Midbrain (tissue), 1 donor: ENCODE measurements around the gene MRGPRF.

ENCODE experiments used
- DNase-seq: peaks from one replicate; lab custom pipeline; 2025; lab: John Stamatoyannopoulos, UW

MRGPRF gene, protein sequence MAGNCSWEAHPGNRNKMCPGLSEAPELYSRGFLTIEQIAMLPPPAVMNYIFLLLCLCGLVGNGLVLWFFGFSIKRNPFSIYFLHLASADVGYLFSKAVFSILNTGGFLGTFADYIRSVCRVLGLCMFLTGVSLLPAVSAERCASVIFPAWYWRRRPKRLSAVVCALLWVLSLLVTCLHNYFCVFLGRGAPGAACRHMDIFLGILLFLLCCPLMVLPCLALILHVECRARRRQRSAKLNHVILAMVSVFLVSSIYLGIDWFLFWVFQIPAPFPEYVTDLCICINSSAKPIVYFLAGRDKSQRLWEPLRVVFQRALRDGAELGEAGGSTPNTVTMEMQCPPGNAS

GRCh38 chr11:69013009-69013951, at the start of gene MRGPRF:
Gene MRGPRF (minus strand): TSS chr11:69013246. CDS start chr11:69009901, 3,345 bp downstream.
- DNase-seq = no peak

DNA sequence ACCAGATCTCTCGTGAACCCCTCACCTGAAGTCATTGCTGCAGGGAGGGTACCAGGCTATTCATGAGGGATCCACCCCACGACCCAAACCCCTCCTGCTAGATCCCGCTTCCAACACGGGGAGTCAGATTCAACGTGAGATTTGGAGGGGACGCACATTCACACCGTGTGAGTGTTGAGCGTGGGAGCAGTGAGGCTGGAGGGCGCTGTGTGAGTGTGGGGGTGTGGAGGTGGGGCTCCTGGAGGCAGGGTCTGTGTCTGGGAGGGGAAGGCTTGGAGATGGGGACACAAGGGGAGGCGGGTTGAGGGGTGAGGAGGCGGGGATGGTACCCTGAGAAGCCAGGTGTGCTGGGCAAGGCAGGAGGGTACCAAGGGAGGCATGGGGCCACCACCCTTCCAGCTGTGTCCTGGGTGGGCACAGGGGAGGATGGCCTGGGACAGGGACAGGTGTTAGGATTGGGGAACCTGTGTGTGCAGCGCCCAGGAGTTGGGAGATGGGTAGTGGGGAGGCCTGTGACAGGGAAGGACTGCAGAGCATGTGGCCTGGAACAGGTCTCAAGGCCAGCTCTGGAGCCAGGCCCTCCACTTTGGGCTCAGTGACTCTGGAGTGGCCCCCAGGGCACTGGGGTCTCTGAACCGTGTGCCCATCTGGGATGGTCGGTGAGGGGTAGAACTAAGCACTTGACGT, 49.3 kb upstream of the MRGPRF start:
- DNase-seq = no peak

DNA sequence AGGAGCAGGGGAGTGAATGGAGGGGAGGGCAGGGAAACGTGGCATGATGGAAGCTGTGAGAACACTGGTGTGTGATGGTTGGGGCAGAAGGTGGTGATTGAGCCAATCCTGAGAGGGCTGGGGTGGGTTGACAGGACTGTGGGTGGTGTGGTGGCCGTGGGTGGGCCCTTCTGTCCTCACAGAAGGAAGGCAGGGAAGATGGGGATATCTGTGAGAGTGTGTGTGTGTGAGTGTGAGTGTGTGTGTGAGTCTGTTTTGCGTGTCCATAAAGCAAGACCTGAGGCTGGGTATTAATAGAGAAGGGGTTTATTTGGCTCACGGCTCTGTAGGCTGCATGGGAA, 48.6 kb upstream of the MRGPRF start:
- DNase-seq = no peak

DNA sequence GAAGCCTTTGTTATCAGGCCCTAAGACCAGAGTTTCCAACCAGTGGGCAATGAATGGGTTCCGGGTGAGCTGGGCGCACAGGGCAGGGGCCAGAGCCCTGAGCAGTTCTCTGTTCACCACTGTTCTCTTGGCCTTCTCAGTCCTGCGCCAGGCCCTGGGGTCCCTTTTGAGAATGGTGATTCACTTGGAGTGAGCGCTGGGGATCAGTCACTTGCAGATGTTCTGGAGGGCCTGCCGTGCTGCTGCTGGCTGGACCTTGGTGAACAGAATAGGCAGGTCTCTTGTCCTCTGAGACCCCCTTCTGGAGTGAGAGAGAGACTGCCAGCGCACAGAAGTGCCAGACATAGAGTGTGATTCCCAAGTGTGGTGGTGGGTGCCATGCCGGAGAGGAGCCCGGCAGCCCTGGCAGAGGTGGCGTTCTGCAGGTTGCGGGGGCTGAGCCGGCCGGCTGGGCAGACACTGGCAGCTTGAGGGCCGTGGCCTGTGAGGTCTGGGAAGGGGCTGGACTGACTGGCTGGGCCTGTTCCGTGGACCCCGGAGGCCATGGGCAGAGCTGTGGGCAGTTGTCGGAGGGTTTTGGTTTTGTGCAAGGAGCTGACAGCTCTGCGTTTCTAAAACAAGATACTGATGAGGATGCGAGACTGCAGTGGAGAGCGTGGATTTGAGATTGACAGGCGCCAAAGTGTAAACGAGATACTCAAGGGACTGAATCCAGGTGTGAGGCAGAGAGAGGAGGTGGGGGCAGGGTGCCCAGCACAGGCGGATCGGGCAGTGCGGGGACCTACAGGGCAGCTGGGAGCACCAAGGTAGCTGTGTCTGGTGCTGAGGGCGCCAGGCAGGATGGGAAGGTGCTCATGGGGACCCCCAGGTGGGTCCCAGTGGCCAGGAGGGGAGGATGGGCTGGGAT, 48.0 kb upstream of the MRGPRF start:
- DNase-seq = no peak

DNA sequence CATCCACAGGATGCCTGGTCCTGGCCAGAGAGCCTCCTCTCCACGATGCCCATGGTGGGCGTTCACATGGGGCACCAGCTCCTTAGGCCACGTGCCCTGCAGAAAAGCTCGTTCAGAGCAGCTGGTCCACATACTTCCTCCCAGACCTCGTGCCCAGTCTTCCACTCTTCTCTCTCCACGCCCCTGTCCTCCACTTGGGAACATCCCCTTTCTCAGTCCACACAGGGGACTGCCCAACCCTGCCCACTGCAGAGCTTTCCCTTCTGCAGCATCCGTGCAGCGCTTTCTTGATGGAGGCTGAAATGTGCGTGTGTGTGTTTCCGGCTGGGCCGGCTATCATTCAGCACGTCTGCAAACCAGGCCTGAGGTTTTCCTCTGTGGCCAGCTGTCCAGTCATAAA, 46.9 kb upstream of the MRGPRF start:
- no peak for DNase-seq

GRCh38 chr11:69059429-69059828, 46.4 kb upstream of the MRGPRF start:
- DNase-seq = no peak

- DNase-seq = no peak
These were observed 45.6 kb upstream of the MRGPRF start for GRCh38 chr11:69058511-69059270.

DNA sequence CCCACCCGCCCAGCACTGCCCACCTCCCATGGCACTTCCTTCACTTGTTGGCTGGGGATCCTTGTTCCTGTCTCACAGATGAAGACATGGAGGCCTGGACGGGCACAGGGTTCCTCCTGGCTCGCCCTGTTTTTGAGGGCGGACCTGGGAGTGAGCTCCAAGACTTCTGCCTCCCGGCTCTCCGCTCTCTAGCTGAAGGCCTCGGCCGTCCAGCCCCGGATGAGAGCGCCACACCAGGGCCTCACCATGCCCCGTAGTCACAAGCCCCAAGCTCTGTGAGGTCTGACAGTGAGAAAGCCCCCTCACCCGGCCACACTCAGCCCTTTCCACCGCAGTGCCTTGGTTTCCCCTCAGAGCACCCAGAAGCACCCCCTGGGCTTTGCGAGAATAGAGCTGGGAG, 44.8 kb upstream of the MRGPRF start:
- DNase-seq = no peak

DNA sequence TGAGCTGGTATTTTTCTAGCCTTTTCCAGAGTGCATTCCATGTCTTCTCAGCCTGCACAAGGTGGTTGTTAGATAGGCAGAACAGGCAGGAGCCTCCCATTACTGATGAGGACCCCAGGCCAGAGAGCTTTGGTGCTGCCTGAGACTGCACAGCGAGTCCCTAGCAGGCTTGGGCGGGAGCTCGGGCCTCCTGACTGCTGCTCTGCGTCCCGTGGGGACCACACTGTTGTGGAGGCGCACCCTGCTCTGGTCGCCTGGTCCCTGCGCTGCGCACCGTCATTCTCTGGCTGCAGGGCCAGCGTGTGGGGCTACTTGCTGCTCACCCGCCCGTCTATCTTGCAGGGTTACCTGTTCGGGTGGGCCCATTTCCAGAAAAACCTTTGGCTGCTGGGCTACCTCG, 44.2 kb upstream of the MRGPRF start:
- no peak for DNase-seq

GRCh38 chr11:69055598-69056516, 42.8 kb upstream of the MRGPRF start:
- peak; percentile 62 for DNase-seq

- DNase-seq = no peak
These were observed 42.2 kb upstream of the MRGPRF start for GRCh38 chr11:69055212-69055586.

DNA sequence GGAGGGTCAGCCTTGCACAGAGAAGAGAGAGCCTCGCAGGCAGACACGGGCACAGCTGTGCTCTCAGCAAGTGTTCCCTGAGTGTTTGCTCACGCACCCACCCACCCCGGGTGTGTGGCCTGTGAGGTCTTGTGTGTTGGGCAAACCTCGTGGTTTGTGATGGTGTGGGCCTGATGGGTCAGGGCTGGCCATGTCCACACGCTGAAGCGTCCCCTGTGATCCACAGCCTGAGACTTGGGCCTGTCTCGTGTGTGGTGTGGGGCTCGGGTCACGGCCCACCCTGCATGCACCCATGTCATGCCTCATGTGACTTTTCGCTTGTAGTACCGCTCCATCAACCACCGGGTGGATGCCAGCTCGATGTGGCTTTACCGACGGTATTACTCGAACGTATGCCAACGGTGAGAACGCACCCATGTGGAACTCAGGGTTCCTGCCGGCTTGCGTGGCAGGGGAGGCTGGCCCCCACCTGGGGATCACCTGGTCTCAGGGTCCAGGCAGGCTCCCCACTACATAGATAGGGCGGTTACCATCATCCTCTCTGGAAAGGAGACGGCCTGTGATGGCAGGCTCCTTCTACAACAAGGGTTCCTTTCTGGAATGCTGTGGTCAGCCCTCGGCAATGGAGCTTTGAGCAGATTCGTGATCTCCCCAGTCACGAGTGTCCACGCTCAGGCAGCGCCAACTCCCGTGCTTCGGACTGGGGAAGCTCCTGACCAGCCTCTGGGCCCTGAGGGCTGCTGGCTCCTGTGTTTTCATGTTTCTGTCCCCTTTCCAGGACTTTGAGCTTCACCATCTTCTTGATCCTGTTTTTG, 41.6 kb upstream of the MRGPRF start:
- no peak for DNase-seq

GRCh38 chr11:69053546-69054396, 40.7 kb upstream of the MRGPRF start:
- DNase-seq = no peak

- no peak for DNase-seq
These were observed 40.1 kb upstream of the MRGPRF start for GRCh38 chr11:69053169-69053477.

DNA sequence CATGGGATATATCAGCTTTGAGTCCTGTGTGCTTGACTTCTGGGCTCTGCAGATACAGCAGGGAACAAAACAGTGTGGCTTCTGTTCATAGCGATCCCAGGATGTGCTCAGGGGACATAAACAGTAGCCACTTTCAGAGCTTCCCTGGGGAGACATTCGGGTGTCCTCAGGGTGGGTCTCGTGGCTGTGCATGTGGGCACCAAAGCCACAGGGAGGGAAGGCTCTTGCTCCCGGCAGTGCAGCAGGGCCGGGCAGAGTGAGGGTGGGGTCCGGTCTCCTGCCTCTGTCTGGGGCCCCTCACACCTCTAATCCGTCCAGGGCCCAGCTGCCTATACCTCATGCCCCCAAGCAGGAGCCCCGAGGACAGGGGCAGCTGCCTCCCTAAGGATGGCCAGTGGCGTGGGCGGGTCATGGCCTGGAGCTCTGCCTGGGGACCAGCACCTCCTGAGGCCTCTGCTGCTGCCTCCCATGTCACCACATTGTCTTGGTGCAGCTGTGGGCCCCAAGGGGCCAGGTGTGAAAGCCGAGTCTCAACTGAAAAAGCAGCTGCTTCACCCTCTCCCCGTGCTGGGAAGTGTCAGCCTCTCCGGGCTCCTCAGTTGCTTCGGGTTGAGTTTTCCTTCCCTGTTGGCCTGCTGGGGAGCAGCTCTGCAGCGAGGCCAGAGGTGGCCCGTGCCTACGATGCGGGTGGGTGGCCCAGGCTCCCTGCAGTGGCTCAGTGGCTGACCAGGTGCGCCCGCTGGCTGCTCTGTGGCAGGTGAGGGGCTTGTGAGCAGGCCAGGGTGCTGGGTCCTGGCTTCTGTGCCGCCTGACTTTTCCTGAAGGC, 39.5 kb upstream of the MRGPRF start:
- DNase-seq = no peak

DNA sequence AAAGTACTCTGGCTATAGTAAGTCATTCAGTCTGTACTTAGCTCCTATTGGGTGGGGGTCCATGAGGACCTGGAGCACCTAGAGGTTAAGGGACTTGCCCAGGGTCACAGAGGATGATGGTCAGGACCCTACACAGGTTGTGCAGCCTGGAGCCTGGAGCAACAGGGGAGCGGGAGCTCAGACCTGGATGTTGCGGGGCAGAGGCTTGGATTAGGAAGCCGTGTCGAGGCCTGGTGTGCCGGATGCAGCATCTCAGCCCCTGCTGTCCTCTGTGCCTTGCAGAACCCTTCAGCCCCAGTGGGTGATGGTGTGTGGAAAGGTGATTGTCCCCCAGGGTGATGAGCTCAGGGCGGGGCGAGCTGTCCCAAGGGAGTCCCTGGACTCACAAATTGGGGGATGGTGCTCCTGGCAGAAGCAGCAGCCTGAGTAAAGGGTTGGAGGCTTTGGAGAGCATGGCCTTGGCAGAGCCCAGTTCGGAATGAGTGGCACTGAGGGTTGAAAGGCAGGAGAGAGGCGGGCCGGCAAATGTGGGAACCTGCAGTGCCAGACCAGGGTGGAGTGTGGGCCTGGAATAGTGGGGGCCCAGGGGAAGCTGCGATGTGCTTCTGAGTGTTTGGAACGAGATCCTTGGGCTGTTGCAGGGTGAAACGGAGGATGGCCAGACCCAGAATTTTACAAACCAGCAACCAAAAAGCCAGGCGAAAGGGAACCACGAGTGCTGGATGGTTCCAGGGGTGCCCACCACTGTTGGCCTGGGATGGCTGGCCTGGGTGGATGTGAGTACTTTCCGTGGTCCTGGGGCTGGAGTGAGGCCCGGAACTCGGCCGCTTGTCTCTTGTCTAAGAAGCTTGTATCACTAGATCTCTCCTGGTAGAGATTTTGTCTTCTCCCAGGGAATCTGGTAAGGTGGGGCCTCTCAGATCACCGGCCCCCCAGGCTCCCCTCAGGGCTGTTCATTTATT, 38.6 kb upstream of the MRGPRF start:
- no peak for DNase-seq
